ENCODE results near the gene AP3D1.

The AP3D1 gene

DNA sequence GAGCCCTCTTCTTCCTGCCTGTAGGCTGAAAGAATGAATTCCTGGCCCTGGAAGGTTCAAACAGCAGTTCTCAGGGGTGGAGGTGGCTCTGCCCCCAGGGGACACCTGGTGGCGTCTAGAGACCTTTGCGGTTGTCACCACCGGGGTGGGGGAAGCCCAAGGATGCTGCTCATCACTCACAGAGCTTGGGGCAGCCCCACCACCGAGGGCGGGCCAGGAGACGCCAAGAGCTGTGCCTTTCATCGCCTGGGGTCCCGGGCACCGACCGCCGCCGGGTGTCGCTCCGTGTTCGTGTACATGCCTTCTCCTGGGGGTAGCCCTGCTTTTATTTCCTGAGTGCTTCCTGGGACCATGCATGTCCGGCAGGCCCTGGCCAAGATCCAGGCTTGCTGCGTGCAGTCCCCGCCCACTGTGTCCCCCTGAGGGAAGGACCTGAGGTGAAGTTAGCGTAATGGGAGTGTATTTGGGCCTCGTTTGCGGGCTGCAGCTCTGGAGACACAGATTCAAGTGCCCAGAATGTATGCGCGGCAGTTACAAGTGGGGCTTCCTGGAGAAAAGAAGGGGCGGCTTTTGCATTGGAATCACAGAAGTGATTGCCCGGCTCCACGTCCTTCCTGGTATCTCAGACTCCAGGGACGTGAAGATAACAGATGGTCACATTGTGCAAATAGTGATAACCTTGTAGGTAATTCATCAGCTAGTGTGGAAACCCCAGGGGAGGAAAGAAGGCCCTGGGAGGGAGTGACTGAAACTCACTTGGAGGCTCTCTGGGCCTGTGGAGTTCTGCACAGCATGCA lies 20.2 kb upstream of the AP3D1 start:
- H3K9ac ChIP-seq (ENCODE audit: low read depth in 1 of 2, low read length in 2 of 2): peak overlapping the region; percentile 22 to 23
- H3K27ac ChIP-seq (ENCODE audit: low read depth, low read length): peak overlapping the region; percentile 24
- H3K4me1 ChIP-seq (ENCODE audit: control insufficient read depth in 1 of 2, insufficient read depth in 2 of 2, low read length in 2 of 2): peaks cover 56 to 64% of the 10 kb centered on the region in 2 donors
- peaks cover 0 to 20% of the 10 kb centered on the region in 2 donors for H3K36me3 ChIP-seq (ENCODE audit: control insufficient read depth in 1 of 2, insufficient read depth in 2 of 2, low read length in 2 of 2)
- peak overlapping the region; percentile 25 to 42 for H3K4me3 ChIP-seq (ENCODE audit: low read depth in 1 of 2, low read length in 2 of 2)
- no peaks in the 10 kb centered on the region for H3K9me3 ChIP-seq (ENCODE audit: control insufficient read depth in 1 of 2, low read length in 2 of 2)
- H3K27me3 ChIP-seq (ENCODE audit: control insufficient read depth in 1 of 2, insufficient read depth in 2 of 2, low read length in 2 of 2): no peaks in the 10 kb centered on the region

DNA sequence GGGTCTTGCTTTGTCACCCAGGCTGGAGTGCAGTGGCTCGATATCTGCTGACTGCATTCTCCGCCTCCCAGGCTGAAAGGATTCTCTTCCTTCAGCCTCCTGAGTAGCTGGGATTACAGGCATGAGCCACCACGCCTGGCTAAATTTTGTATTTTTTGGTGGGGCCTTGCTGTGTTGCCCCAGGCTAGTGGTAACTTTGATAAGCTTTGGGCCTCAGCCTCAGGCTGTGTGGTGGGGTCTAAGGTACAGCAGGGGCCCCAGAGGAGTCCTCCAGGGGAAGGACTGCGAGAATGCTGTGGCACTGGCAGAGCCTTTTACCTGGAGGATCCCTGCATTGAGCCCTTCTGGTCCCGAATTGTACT lies 19.6 kb upstream of the AP3D1 start:
- no peaks in the 10 kb centered on the region for H3K9me3 ChIP-seq (ENCODE audit: control insufficient read depth in 1 of 2, low read length in 2 of 2)
- H3K27ac ChIP-seq (ENCODE audit: low read depth, low read length): no peak overlapping the region
- H3K27me3 ChIP-seq (ENCODE audit: control insufficient read depth in 1 of 2, insufficient read depth in 2 of 2, low read length in 2 of 2): no peaks in the 10 kb centered on the region
- H3K9ac ChIP-seq (ENCODE audit: low read depth in 1 of 2, low read length in 2 of 2): peak overlapping the region in 1 of 2 donors; percentile 23
- peaks cover 51 to 65% of the 10 kb centered on the region in 2 donors for H3K4me1 ChIP-seq (ENCODE audit: control insufficient read depth in 1 of 2, insufficient read depth in 2 of 2, low read length in 2 of 2)
- peaks cover 0 to 15% of the 10 kb centered on the region in 2 donors for H3K36me3 ChIP-seq (ENCODE audit: control insufficient read depth in 1 of 2, insufficient read depth in 2 of 2, low read length in 2 of 2)
- no peak overlapping the region for H3K4me3 ChIP-seq (ENCODE audit: low read depth in 1 of 2, low read length in 2 of 2)

DNA sequence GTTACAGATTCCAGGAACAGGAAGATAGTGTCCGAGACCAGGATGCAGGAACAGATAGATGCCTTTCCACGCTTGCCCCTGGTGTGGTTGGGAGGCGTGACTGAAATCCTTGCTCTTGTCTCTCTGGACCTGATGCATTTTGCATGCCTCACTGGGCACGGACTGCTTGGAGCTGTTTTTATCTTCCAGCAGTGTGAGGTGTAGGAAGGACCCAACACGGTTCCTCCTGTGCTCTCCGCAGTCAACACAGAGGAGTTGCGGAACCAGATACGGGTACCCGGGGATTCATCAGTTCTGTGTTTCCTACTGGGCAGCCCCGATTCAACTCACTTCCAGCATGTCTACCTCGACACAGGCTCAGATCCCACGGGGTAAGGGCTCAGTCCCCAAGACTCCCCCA lies 18.9 kb upstream of the AP3D1 start:
- H3K27ac ChIP-seq (ENCODE audit: low read depth, low read length): no peak overlapping the region
- no peaks in the 10 kb centered on the region for H3K9me3 ChIP-seq (ENCODE audit: control insufficient read depth in 1 of 2, low read length in 2 of 2)
- no peak overlapping the region for H3K4me3 ChIP-seq (ENCODE audit: low read depth in 1 of 2, low read length in 2 of 2)
- H3K27me3 ChIP-seq (ENCODE audit: control insufficient read depth in 1 of 2, insufficient read depth in 2 of 2, low read length in 2 of 2): no peaks in the 10 kb centered on the region
- peaks cover 0 to 12% of the 10 kb centered on the region in 2 donors for H3K36me3 ChIP-seq (ENCODE audit: control insufficient read depth in 1 of 2, insufficient read depth in 2 of 2, low read length in 2 of 2)
- peaks cover 49 to 68% of the 10 kb centered on the region in 2 donors for H3K4me1 ChIP-seq (ENCODE audit: control insufficient read depth in 1 of 2, insufficient read depth in 2 of 2, low read length in 2 of 2)
- H3K9ac ChIP-seq (ENCODE audit: low read depth in 1 of 2, low read length in 2 of 2): no peak overlapping the region

DNA sequence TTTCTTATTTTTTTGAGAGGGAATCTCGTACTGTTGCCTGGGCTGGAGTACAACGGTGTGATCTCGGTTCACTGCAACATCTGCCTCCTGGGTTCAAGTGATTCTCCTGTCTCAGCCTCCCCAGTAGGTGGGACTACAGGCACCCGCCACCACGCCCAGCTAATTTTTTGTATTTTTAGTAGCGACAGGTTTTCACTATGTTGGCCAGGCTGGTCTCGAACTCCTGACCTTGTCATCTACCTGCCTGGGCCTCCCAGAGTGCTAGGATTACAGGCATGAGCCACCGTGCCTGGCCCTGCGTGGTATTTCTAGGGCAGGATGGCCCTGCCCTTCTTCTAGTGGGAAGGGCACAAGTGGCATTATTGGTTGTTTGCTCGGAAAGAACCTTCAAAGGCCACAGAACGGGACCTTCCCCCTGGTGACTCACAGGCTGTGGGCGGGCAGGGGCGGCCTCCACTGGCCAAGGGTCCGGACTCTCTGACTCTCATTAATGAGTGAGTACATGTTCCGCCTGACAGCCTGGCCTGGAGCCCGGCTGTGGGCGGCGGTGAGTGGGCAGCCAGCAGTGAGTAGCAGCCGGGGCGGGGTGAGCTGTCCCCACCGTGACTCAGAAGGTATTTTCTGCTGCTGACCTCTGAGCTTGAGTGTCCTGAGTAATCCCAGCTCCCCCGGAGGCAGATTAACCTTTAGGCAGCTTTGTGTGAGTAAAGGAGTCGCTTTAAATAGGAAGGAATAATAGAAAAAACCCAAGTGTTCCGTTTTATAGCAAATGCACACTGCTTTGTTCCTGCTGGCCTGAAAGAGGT lies 17.5 kb upstream of the AP3D1 start:
- peaks cover 0 to 12% of the 10 kb centered on the region in 2 donors for H3K36me3 ChIP-seq (ENCODE audit: control insufficient read depth in 1 of 2, insufficient read depth in 2 of 2, low read length in 2 of 2)
- H3K4me1 ChIP-seq (ENCODE audit: control insufficient read depth in 1 of 2, insufficient read depth in 2 of 2, low read length in 2 of 2): peaks cover 49 to 64% of the 10 kb centered on the region in 2 donors
- H3K27ac ChIP-seq (ENCODE audit: low read depth, low read length): peak overlapping the region; percentile 85
- peak overlapping the region; percentile 64 to 65 for H3K9ac ChIP-seq (ENCODE audit: low read depth in 1 of 2, low read length in 2 of 2)
- peak overlapping the region; percentile 30 to 36 for H3K4me3 ChIP-seq (ENCODE audit: low read depth in 1 of 2, low read length in 2 of 2)
- H3K27me3 ChIP-seq (ENCODE audit: control insufficient read depth in 1 of 2, insufficient read depth in 2 of 2, low read length in 2 of 2): no peaks in the 10 kb centered on the region
- no peaks in the 10 kb centered on the region for H3K9me3 ChIP-seq (ENCODE audit: control insufficient read depth in 1 of 2, low read length in 2 of 2)

DNA sequence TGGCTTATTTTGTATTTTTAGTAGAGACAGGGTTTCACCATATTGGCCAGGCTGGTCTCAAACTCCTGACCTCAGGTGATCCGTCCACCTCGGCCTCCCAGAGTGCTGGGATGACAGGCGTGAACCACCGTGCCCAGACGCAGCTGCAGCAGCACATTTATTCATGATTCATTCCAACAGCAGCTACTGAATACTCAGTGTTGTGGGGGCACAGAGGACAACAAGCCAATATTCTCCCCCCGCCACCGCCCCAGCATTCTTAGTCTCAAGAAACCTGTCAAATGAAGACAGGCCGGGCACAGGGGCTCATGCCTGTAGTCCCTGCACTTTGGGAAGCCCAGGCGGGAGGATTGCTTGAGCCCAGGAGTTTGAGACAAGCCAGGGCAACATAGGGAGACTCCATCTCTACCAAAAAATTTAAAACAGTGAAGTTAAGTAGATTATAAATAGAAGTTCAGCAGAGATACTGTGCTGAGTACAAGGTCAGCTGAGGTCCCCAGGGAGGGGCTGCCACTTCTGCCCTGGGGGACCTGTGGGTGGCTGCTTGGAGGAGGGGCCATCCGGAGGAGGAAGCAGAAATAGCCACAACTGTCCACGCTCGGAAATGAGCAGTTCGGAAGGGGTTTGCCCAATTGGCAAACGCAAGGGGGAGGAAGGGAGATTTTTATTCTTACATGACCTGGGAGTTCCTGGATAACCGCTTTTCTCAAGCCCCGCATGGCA lies 16.7 kb upstream of the AP3D1 start:
- Histone ChIP-seq H3K9ac (ENCODE audit: low read depth in 1 of 2, low read length in 2 of 2) (peak overlapping the region; percentile 38 to 64), H3K36me3 (ENCODE audit: control insufficient read depth in 1 of 2, insufficient read depth in 2 of 2, low read length in 2 of 2) (peaks cover 0 to 5% of the 10 kb centered on the region in 2 donors), H3K4me3 (ENCODE audit: low read depth in 1 of 2, low read length in 2 of 2) (peak overlapping the region; percentile 30 to 35), H3K27me3 (ENCODE audit: control insufficient read depth in 1 of 2, insufficient read depth in 2 of 2, low read length in 2 of 2) (no peaks in the 10 kb centered on the region), H3K9me3 (ENCODE audit: control insufficient read depth in 1 of 2, low read length in 2 of 2) (no peaks in the 10 kb centered on the region), H3K27ac (ENCODE audit: low read depth, low read length) (peak overlapping the region; percentile 85), H3K4me1 (ENCODE audit: control insufficient read depth in 1 of 2, insufficient read depth in 2 of 2, low read length in 2 of 2) (peaks cover 49 to 61% of the 10 kb centered on the region in 2 donors)

DNA sequence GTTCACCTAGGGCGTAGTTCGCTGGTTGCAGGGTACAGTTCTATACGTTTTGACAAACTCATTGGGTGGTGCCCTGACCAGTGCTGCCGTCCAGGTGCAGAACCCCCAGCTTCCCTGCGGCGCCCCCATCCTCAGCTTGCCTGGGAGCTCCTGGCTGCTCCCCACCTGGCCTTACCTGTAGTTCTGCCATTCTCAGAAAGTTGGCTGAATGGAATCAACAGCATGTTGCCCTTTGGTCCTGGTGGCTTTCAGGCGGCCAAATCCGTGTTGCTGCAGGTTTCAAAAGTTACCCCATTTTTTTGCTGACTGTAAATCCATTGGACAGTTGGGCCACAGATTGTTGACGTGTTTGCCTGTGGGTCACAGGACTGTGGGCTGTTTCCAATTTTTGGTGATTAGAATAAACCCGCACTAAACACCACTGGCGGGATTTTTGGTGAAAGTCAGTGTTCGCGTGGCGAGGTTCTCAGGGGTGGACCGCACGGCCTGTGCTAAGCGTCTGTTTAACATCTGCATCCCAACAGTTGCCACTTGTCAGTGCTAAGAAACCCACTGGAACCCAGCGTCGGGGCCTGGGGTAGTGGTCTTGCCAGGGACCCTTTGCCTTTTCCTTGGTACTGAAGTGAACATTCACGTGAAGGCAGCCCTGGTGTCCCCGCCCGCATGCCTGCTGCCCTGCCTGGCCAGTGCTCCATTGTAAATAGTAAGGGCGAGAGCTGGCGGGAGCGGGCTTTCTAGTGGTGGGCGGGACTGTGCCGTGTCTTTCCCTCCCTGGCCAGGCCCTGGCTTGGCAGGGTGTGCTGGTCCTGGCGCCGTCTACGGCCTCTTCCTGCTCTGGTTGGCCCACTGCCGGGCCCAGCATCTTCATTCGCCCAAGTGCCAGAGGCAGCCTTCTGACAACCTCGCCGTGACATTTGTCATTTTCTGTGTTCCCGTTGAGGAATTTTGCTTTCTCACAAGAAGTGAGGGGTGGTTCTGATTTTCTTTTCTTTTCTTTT lies 15.7 kb upstream of the AP3D1 start:
- H3K9me3 ChIP-seq (ENCODE audit: control insufficient read depth in 1 of 2, low read length in 2 of 2): no peaks in the 10 kb centered on the region
- H3K4me1 ChIP-seq (ENCODE audit: control insufficient read depth in 1 of 2, insufficient read depth in 2 of 2, low read length in 2 of 2): peaks cover 49 to 60% of the 10 kb centered on the region in 2 donors
- peak overlapping the region; percentile 54 to 69 for H3K9ac ChIP-seq (ENCODE audit: low read depth in 1 of 2, low read length in 2 of 2)
- no peaks in the 10 kb centered on the region for H3K27me3 ChIP-seq (ENCODE audit: control insufficient read depth in 1 of 2, insufficient read depth in 2 of 2, low read length in 2 of 2)
- H3K36me3 ChIP-seq (ENCODE audit: control insufficient read depth in 1 of 2, insufficient read depth in 2 of 2, low read length in 2 of 2): peaks cover 0 to 4% of the 10 kb centered on the region in 2 donors
- H3K4me3 ChIP-seq (ENCODE audit: low read depth in 1 of 2, low read length in 2 of 2): peak overlapping the region in 1 of 2 donors; percentile 46
- peak overlapping the region; percentile 75 for H3K27ac ChIP-seq (ENCODE audit: low read depth, low read length)

DNA sequence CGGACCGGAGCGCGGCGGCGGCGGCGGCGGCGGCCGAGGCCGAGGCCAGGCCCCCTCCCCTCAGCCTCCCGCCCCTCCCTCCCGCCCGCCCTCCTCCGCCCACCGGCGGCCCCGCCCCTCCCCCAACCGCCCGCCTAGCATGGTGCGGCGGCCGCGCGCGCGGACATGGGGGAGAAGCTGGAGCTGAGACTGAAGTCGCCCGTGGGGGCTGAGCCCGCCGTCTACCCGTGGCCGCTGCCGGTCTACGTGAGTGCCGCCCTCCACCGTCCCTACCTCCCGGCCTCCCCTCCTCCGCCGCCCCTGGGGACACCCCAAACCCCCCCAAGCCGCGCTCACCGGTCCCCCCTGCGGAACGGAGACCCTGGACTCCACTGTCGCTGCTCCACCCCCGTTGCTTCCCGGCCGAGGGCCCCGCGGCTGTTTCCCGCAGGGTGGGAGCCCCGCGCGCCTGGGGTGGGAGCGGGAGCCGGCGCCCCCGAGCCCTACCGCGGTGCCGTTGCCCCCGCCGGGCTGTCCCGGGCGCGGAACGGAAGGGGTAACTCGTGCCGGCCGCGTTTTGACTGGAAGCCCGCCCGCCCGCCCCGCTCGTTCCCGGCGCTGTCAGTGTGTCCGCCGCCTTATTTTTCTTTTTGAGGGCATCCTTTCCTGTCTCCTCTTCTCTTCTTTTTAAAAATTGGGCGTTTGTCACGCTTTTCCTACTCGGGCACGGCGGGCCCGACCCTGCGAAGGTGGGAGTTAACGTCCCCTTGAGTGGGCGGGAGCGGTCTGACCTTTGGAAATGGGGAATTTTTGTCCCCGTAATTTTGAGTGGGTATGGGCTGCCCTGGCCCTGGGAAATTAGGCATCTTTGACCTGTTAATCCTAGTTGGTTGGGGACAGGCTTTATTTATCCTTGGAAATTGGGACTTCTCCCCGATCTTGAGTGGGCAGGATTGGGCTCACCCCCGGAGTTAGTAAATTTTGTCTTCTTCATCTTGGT lies 12.9 kb upstream of the AP3D1 start:
- Histone ChIP-seq H3K36me3 (ENCODE audit: control insufficient read depth in 1 of 2, insufficient read depth in 2 of 2, low read length in 2 of 2) (no peaks in the 10 kb centered on the region), H3K27ac (ENCODE audit: low read depth, low read length) (peak overlapping the region; percentile 93), H3K4me1 (ENCODE audit: control insufficient read depth in 1 of 2, insufficient read depth in 2 of 2, low read length in 2 of 2) (peaks cover 29 to 38% of the 10 kb centered on the region in 2 donors), H3K27me3 (ENCODE audit: control insufficient read depth in 1 of 2, insufficient read depth in 2 of 2, low read length in 2 of 2) (no peaks in the 10 kb centered on the region), H3K4me3 (ENCODE audit: low read depth in 1 of 2, low read length in 2 of 2) (peak overlapping the region; percentile 74 to 78), H3K9ac (ENCODE audit: low read depth in 1 of 2, low read length in 2 of 2) (peak overlapping the region; percentile 71 to 76), H3K9me3 (ENCODE audit: control insufficient read depth in 1 of 2, low read length in 2 of 2) (no peaks in the 10 kb centered on the region)

DNA sequence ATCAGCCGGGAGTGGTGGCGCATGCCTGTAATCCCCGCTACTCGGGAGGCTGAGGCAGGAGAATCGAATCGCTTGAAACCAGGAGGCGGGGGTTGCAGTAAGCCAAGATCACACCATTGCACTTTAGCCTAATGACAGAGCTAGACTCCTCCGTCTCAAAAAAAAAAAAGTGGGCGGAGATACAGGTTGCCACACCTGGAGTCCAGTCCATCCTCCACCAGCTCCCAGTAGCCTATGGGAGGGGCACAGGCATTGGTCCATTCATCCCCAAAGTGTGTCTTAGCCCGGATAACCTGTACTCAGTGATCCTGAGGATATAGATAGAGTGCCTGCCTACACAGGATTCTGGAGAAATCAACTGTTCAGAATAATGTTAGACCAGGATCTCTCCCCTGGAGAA lies 9.0 kb upstream of the AP3D1 start:
- H3K27ac ChIP-seq (ENCODE audit: low read depth, low read length): no peak overlapping the region
- no peaks in the 10 kb centered on the region for H3K36me3 ChIP-seq (ENCODE audit: control insufficient read depth in 1 of 2, insufficient read depth in 2 of 2, low read length in 2 of 2)
- H3K9ac ChIP-seq (ENCODE audit: low read depth in 1 of 2, low read length in 2 of 2): no peak overlapping the region
- H3K27me3 ChIP-seq (ENCODE audit: control insufficient read depth in 1 of 2, insufficient read depth in 2 of 2, low read length in 2 of 2): no peaks in the 10 kb centered on the region
- H3K9me3 ChIP-seq (ENCODE audit: control insufficient read depth in 1 of 2, low read length in 2 of 2): no peaks in the 10 kb centered on the region
- peaks cover 4 to 5% of the 10 kb centered on the region in 2 donors for H3K4me1 ChIP-seq (ENCODE audit: control insufficient read depth in 1 of 2, insufficient read depth in 2 of 2, low read length in 2 of 2)
- H3K4me3 ChIP-seq (ENCODE audit: low read depth in 1 of 2, low read length in 2 of 2): no peak overlapping the region

Data from duodenal mucosa (tissue), 2 donors.